Brain microvascular endothelial cell (primary cell): ENCODE results near the gene DPPA2.
A peak's percentile ranks its signal among the peaks of the same experiment; 100 is the strongest.

ENCODE experiments used
- DNase-seq: peaks from one replicate; pipeline ENCODE4 v3.0.0-alpha.2; 2020
- H3K27ac ChIP-seq: fragments of 250-450 bp; sonication (Bioruptor Pico); 2 replicates; pipeline ENCODE4 v1.5.1; 2020; ENCODE audit warnings: mild to moderate bottlenecking, moderate library complexity
- H3K27me3 ChIP-seq: fragments of 250-450 bp; sonication (Bioruptor Pico); replicated peaks from 2 replicates; pipeline ENCODE4 v1.5.1; 2020; ENCODE audit warnings: mild to moderate bottlenecking
- H3K36me3 ChIP-seq: fragments of 250-450 bp; sonication (Bioruptor Pico); replicated peaks from 2 replicates; pipeline ENCODE4 v1.5.1; 2020; ENCODE audit warnings: mild to moderate bottlenecking
- H3K4me3 ChIP-seq: 2 replicates; pipeline ENCODE4 v1.5.1; 2011; ENCODE audit warnings: low read depth, mild to moderate bottlenecking, control low read depth, low read length, moderate library complexity
- CTCF ChIP-seq: IDR thresholded peaks from 2 replicates; pipeline ENCODE4 v1.5.1; 2011; ENCODE audit warnings: low read depth, mild to moderate bottlenecking, moderate library complexity, low read length, control low read depth, inconsistent platforms; ENCODE audit errors: missing control alignments
- in situ Hi-C: cut with HindIII; loops from 2 replicates; pipeline ENCODE4 v1.10.0; 2017; ENCODE audit warnings: low sequenced_read_pairs, low pct_ligation_motif_present

Gene DPPA2

GRCh38 chr3:109270779-109271178 lies 45.5 kb downstream of the DPPA2 start:
- no peak overlapping the region for H3K4me3 ChIP-seq
- no peaks in the 10 kb centered on the region for H3K36me3 ChIP-seq
- no peak for TF ChIP-seq CTCF
- in situ Hi-C loops: no loop called here
- no peak overlapping the region for H3K27ac ChIP-seq
- DNase-seq: no peak
- no peaks in the 10 kb centered on the region for H3K27me3 ChIP-seq

- no peak overlapping the region for H3K27ac ChIP-seq
- TF ChIP-seq CTCF: no peak
- in situ Hi-C loops: no loop called here
- no peak overlapping the region for H3K4me3 ChIP-seq
- no peaks in the 10 kb centered on the region for H3K27me3 ChIP-seq
- no peaks in the 10 kb centered on the region for H3K36me3 ChIP-seq
- no peak for DNase-seq
Measured at GRCh38 chr3:109269577-109270275, 46.6 kb downstream of the DPPA2 start.

GRCh38 chr3:109268181-109268580 lies 48.1 kb downstream of the DPPA2 start:
- H3K27me3 ChIP-seq: no peaks in the 10 kb centered on the region
- in situ Hi-C loops: no loop called here

GRCh38 chr3:109265295-109265694 lies 51.0 kb downstream of the DPPA2 start:
- H3K27ac ChIP-seq: no peak overlapping the region
- no peaks in the 10 kb centered on the region for H3K36me3 ChIP-seq
- H3K27me3 ChIP-seq: no peaks in the 10 kb centered on the region
- TF ChIP-seq CTCF: no peak
- DNase-seq: peak; percentile 23
- H3K4me3 ChIP-seq: no peak overlapping the region
- in situ Hi-C loops: no loop called here

More at GRCh38 chr3:109268181-109268580, 48.1 kb downstream of the DPPA2 start:
- H3K4me3 ChIP-seq: no peak overlapping the region
- H3K27ac ChIP-seq: no peak overlapping the region
- H3K36me3 ChIP-seq: no peaks in the 10 kb centered on the region
- peak; percentile 1 for DNase-seq
- no peak for TF ChIP-seq CTCF

GRCh38 chr3:109257269-109257668 lies 59.0 kb downstream of the DPPA2 start:
- Histone ChIP-seq H3K27me3 (no peaks in the 10 kb centered on the region), H3K4me3 (no peak overlapping the region), H3K36me3 (no peaks in the 10 kb centered on the region), H3K27ac (peak overlapping the region; percentile 68)
- in situ Hi-C loops: no loop called here
- peak; percentile 92 for DNase-seq
- TF ChIP-seq CTCF: no peak

GRCh38 chr3:109254770-109255169 lies 61.5 kb downstream of the DPPA2 start:
- in situ Hi-C loops: no loop called here
- H3K36me3 ChIP-seq: no peaks in the 10 kb centered on the region
- H3K27ac ChIP-seq: no peak overlapping the region
- no peaks in the 10 kb centered on the region for H3K27me3 ChIP-seq
- no peak for DNase-seq
- TF ChIP-seq CTCF: no peak
- H3K4me3 ChIP-seq: no peak overlapping the region
